PC-9 (cell line): Measurements from ENCODE around the gene ADAMTSL1.

ENCODE experiments used
- EZH2 ChIP-seq: fragments of 200-600 bp; sonication (generic); IDR thresholded peaks from 2 replicates; pipeline ENCODE4 v1.8.0; 2017; ENCODE audit warnings: antibody characterized with exemption, low read depth
- TF ChIP-seq, protein P1 (sequence below): fragments of 200-600 bp; sonication (generic); conservative IDR thresholded peaks from 2 replicates; pipeline ENCODE4 v1.6.1; 2017; ENCODE audit warnings: mixed run types, antibody characterized with exemption, mild to moderate bottlenecking, moderate library complexity

DNA sequence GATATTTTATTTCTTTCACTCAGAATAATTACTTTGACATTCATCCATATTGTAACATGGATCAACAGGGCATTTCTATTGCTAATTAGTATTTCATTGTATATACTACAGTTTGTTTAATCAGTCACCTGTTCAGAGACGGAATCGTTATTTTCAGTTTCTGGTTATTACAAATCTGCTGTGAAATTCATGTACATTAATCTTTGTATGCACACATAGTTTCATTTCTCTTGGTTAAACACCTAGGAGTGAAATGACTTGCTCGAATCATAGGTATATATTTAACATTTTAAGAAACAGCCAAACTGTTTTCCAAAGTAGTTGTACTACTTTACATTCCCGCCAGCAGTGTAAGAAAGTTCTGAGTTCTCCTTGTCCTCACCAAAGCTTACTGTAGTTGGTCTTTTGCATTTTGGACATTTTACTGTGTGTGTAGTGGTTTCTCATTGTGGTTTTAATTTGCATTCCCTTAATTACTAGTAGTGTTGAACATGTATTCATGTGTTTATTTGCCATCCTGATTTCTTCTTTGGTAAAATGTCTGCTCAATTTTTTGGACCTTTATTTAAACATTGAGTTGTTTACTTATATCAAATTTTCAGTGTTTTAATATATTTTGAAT, 360.9 kb downstream of the ADAMTSL1 start:
- no peak for TF ChIP-seq EZH2
- TF ChIP-seq, protein P1, sequence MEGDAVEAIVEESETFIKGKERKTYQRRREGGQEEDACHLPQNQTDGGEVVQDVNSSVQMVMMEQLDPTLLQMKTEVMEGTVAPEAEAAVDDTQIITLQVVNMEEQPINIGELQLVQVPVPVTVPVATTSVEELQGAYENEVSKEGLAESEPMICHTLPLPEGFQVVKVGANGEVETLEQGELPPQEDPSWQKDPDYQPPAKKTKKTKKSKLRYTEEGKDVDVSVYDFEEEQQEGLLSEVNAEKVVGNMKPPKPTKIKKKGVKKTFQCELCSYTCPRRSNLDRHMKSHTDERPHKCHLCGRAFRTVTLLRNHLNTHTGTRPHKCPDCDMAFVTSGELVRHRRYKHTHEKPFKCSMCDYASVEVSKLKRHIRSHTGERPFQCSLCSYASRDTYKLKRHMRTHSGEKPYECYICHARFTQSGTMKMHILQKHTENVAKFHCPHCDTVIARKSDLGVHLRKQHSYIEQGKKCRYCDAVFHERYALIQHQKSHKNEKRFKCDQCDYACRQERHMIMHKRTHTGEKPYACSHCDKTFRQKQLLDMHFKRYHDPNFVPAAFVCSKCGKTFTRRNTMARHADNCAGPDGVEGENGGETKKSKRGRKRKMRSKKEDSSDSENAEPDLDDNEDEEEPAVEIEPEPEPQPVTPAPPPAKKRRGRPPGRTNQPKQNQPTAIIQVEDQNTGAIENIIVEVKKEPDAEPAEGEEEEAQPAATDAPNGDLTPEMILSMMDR, result no peak
